Measurements from ENCODE around the gene TEX51. TPM values are rescaled to one million over a fixed set of nuclear protein-coding genes. Genes with fewer than 3 reads are reported as not detected.

TEX51 gene
- total RNA-seq, 1 donor from 2014 or later: not detected

- Mint-ChIP-seq H3K9me3 (ENCODE audit: low read depth) (peaks cover 10% of the 10 kb centered on the region), H3K27ac (no peak overlapping the region), H3K4me3 (ENCODE audit: low read depth) (no peak overlapping the region)
Observed at GRCh38 chr2:126880324-126880723, 18.4 kb upstream of the TEX51 start.

GRCh38 chr2:126880817-126881216 is 17.9 kb upstream of the TEX51 start:
- TF ChIP-seq, protein P1, sequence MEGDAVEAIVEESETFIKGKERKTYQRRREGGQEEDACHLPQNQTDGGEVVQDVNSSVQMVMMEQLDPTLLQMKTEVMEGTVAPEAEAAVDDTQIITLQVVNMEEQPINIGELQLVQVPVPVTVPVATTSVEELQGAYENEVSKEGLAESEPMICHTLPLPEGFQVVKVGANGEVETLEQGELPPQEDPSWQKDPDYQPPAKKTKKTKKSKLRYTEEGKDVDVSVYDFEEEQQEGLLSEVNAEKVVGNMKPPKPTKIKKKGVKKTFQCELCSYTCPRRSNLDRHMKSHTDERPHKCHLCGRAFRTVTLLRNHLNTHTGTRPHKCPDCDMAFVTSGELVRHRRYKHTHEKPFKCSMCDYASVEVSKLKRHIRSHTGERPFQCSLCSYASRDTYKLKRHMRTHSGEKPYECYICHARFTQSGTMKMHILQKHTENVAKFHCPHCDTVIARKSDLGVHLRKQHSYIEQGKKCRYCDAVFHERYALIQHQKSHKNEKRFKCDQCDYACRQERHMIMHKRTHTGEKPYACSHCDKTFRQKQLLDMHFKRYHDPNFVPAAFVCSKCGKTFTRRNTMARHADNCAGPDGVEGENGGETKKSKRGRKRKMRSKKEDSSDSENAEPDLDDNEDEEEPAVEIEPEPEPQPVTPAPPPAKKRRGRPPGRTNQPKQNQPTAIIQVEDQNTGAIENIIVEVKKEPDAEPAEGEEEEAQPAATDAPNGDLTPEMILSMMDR (IDR thresholded peaks at IDR 0.05; ENCODE audit: unreplicated experiment): no peak
- DNase-seq (ENCODE audit: low spot score, unreplicated experiment): no peak
- peaks cover 5% of the 10 kb centered on the region for H3K9me3 Mint-ChIP-seq (ENCODE audit: low read depth)
- H3K27me3 Mint-ChIP-seq: peaks cover 3% of the 10 kb centered on the region
- H3K4me3 Mint-ChIP-seq (ENCODE audit: low read depth): no peak overlapping the region
- no peak overlapping the region for H3K27ac Mint-ChIP-seq
- H3K4me1 Mint-ChIP-seq (ENCODE audit: low read depth): no peaks in the 10 kb centered on the region
- H3K36me3 Mint-ChIP-seq (ENCODE audit: insufficient read depth): no peaks in the 10 kb centered on the region

More at GRCh38 chr2:126880324-126880723, 18.4 kb upstream of the TEX51 start:
- Mint-ChIP-seq H3K27me3 (peaks cover 3% of the 10 kb centered on the region), H3K4me1 (ENCODE audit: low read depth) (no peaks in the 10 kb centered on the region), H3K36me3 (ENCODE audit: insufficient read depth) (no peaks in the 10 kb centered on the region)
- TF ChIP-seq, protein P1 (IDR thresholded peaks at IDR 0.05; ENCODE audit: unreplicated experiment): no peak
- no peak for DNase-seq (ENCODE audit: low spot score, unreplicated experiment)

DNA sequence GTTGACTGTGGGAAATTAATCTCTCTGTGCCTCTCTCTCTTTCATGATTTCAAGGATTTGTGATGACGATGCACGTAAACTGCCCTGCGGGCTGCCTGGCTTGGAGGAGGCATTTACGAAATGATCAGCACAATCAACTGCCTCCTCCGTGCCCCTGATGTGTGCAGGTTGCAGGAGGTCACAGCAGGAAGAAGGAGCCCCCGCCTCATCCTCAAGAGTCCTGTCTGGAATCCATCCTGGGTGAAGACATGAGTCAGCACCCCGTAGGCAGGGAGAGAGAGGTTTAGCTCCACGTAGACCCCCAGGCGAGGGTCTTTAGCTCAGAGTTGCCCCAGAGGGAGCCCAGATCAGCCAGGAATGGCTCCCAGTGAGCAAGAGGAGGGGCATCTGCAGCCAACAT is 17.1 kb upstream of the TEX51 start:
- peaks cover 6% of the 10 kb centered on the region for H3K27me3 Mint-ChIP-seq

GRCh38 chr2:126882181-126882580 is 16.5 kb upstream of the TEX51 start:
- TF ChIP-seq, protein P1 (IDR thresholded peaks at IDR 0.05; ENCODE audit: unreplicated experiment): no peak
- DNase-seq (ENCODE audit: low spot score, unreplicated experiment): no peak
- peaks cover 2% of the 10 kb centered on the region for H3K4me1 Mint-ChIP-seq (ENCODE audit: low read depth)
- H3K27me3 Mint-ChIP-seq: peaks cover 12% of the 10 kb centered on the region
- H3K27ac Mint-ChIP-seq: no peak overlapping the region
- H3K4me3 Mint-ChIP-seq (ENCODE audit: low read depth): no peak overlapping the region
- H3K9me3 Mint-ChIP-seq (ENCODE audit: low read depth): no peaks in the 10 kb centered on the region
- H3K36me3 Mint-ChIP-seq (ENCODE audit: insufficient read depth): no peaks in the 10 kb centered on the region

More for the DNA sequence above, 17.1 kb upstream of the TEX51 start:
- H3K4me3 Mint-ChIP-seq (ENCODE audit: low read depth): no peak overlapping the region
- no peak overlapping the region for H3K27ac Mint-ChIP-seq
- peaks cover 3% of the 10 kb centered on the region for H3K9me3 Mint-ChIP-seq (ENCODE audit: low read depth)
- H3K36me3 Mint-ChIP-seq (ENCODE audit: insufficient read depth): no peaks in the 10 kb centered on the region
- peaks cover 2% of the 10 kb centered on the region for H3K4me1 Mint-ChIP-seq (ENCODE audit: low read depth)
- no peak for DNase-seq (ENCODE audit: low spot score, unreplicated experiment)
- TF ChIP-seq, protein P1 (IDR thresholded peaks at IDR 0.05; ENCODE audit: unreplicated experiment): no peak

GRCh38 chr2:126882736-126883665 is 15.7 kb upstream of the TEX51 start:
- Mint-ChIP-seq H3K4me1 (ENCODE audit: low read depth) (peaks cover 2% of the 10 kb centered on the region), H3K9me3 (ENCODE audit: low read depth) (no peaks in the 10 kb centered on the region), H3K27ac (no peak overlapping the region), H3K36me3 (ENCODE audit: insufficient read depth) (no peaks in the 10 kb centered on the region), H3K4me3 (ENCODE audit: low read depth) (no peak overlapping the region), H3K27me3 (peaks cover 15% of the 10 kb centered on the region)
- TF ChIP-seq, protein P1 (IDR thresholded peaks at IDR 0.05; ENCODE audit: unreplicated experiment): no peak
- no peak for DNase-seq (ENCODE audit: low spot score, unreplicated experiment)

Measured in progenitor cell of endocrine pancreas (in vitro differentiated cells).